PFSK-1 (cell line): ENCODE data around the gene RAB3C.

Experiments used
- FOXP2 ChIP-seq: optimal IDR thresholded peaks from 2 replicates; pipeline ENCODE3; 2011; ENCODE audit warnings: borderline replicate concordance, control low read depth, inconsistent platforms; ENCODE audit not compliant: insufficient read depth; ENCODE audit errors: extremely low read length, extremely low read depth
- POLR2AphosphoS5 ChIP-seq: IDR thresholded peaks from 2 replicates; pipeline ENCODE4 v1.6.1; 2012; ENCODE audit warnings: low read depth, mild to moderate bottlenecking, control low read depth, low read length, moderate library complexity
- SIN3A ChIP-seq: IDR thresholded peaks from 2 replicates; pipeline ENCODE4 v1.6.1; 2012; ENCODE audit warnings: mild to moderate bottlenecking, low read length, moderate library complexity, borderline replicate concordance; ENCODE audit not compliant: insufficient read depth
- TAF1 ChIP-seq: IDR thresholded peaks from 2 replicates; pipeline ENCODE4 v1.6.1; 2012; ENCODE audit warnings: low read length, control low read depth, borderline replicate concordance; ENCODE audit not compliant: insufficient read depth
- TF ChIP-seq, protein P1 (sequence below), 2 experiments: IDR thresholded peaks; 2 replicates each; pipeline versions ENCODE4 v1.6.1 to v1.8.0; 2011 to 2012; ENCODE audit warnings: low read depth in 2 of 2, low read length in 2 of 2, control low read depth in 1 of 2, inconsistent platforms in 1 of 2, mild to moderate bottlenecking in 1 of 2, moderate library complexity in 1 of 2; ENCODE audit not compliant: insufficient read depth in 1 of 2

Gene RAB3C

DNA sequence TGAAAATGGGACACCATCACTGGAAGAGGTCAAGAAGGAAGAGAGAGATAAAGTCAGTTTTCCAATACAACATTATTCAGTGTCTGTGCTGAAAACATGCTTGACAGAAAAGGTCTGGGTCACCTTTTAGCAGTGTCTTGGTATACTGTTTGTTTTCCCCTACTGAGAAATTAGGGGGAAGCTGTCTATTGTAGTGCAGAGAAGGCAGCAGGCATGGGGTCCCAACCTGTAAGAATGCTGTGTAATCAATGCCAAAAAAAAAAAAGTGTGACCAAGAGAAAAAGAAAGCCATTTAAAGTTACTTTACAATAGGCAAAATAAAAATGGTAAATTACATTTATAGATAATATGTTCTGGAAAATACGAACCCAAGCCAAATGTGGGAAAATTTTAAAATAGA, 139.3 kb downstream of the RAB3C start:
- no peak for TF ChIP-seq POLR2AphosphoS5
- TF ChIP-seq TAF1, result no peak
- TF ChIP-seq, protein P1, sequence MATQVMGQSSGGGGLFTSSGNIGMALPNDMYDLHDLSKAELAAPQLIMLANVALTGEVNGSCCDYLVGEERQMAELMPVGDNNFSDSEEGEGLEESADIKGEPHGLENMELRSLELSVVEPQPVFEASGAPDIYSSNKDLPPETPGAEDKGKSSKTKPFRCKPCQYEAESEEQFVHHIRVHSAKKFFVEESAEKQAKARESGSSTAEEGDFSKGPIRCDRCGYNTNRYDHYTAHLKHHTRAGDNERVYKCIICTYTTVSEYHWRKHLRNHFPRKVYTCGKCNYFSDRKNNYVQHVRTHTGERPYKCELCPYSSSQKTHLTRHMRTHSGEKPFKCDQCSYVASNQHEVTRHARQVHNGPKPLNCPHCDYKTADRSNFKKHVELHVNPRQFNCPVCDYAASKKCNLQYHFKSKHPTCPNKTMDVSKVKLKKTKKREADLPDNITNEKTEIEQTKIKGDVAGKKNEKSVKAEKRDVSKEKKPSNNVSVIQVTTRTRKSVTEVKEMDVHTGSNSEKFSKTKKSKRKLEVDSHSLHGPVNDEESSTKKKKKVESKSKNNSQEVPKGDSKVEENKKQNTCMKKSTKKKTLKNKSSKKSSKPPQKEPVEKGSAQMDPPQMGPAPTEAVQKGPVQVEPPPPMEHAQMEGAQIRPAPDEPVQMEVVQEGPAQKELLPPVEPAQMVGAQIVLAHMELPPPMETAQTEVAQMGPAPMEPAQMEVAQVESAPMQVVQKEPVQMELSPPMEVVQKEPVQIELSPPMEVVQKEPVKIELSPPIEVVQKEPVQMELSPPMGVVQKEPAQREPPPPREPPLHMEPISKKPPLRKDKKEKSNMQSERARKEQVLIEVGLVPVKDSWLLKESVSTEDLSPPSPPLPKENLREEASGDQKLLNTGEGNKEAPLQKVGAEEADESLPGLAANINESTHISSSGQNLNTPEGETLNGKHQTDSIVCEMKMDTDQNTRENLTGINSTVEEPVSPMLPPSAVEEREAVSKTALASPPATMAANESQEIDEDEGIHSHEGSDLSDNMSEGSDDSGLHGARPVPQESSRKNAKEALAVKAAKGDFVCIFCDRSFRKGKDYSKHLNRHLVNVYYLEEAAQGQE (IDR thresholded peaks at IDR 0.05; ENCODE audit: insufficient read depth in 1 of 2, low read depth in 2 of 2, low read length in 2 of 2), result no peak
- TF ChIP-seq FOXP2, result no peak
- TF ChIP-seq SIN3A, result no peak

DNA sequence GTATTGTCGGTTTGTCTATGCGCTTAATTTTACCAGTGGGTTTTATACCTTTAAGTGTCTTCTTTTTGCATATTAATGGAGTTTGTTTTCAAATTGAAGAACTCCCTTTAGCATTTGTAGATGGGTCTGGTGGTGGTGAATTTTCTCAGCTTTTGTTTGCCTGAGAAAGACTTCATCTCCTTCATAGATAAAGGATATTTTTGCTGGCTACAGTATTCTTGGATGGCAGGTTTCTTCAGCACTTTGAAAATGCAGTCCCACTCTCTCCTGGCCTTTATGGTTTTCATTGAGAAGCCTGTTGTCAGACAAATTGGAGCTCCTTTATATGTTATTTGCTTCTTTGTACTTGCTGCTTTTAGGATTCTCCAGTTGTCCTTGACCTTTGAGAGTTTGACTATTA, 142.1 kb downstream of the RAB3C start:
- TF ChIP-seq SIN3A (no peak), POLR2AphosphoS5 (no peak), TAF1 (no peak), FOXP2 (no peak)
- TF ChIP-seq, protein P1 (IDR thresholded peaks at IDR 0.05; ENCODE audit: insufficient read depth in 1 of 2, low read depth in 2 of 2, low read length in 2 of 2), result no peak

DNA sequence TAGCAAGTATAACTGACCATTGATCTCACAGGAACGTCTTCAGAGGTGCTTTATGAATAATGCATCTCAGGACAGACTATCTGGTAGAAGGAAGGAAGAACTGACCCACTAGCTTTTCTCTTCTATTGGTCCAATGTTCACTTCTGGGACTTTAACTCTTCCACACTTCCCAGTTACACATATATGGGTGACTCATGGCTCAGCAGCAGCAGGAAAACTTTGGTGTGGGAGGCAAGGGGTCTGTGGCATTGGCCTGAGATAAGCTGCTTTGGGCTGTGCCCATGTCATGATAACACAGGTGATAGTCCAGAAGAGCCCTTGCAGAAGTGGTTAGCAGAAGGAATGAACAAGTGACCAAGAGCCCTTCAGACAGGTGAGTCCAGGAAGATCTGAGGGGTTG, 148.8 kb downstream of the RAB3C start:
- TF ChIP-seq SIN3A, result no peak
- TF ChIP-seq POLR2AphosphoS5, result no peak
- TF ChIP-seq, protein P1 (IDR thresholded peaks at IDR 0.05; ENCODE audit: insufficient read depth in 1 of 2, low read depth in 2 of 2, low read length in 2 of 2), result no peak
- TF ChIP-seq TAF1, result no peak
- no peak for TF ChIP-seq FOXP2

DNA sequence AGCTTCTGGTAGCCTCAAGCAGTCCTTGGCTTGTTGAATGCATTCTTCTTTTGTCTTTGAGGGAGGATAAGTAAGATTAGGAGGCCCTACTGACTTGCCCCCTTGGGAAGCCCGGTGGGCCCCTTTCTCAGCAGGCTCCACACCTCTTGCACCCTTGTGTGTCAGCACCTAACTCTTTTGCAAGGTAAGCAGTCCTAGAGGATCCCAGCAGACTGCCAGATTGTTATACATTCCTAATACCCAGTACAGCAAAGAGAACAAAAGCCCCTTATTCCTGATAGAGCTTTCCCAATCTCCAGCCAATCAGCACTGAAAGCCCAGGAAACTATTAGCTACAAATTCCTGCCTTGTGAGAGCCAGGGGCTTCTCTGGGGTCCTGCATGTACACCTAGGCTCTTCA, 152.8 kb downstream of the RAB3C start:
- TF ChIP-seq, protein P1 (IDR thresholded peaks at IDR 0.05; ENCODE audit: insufficient read depth in 1 of 2, low read depth in 2 of 2, low read length in 2 of 2), result no peak
- TF ChIP-seq POLR2AphosphoS5, result no peak
- no peak for TF ChIP-seq SIN3A
- no peak for TF ChIP-seq FOXP2
- no peak for TF ChIP-seq TAF1

DNA sequence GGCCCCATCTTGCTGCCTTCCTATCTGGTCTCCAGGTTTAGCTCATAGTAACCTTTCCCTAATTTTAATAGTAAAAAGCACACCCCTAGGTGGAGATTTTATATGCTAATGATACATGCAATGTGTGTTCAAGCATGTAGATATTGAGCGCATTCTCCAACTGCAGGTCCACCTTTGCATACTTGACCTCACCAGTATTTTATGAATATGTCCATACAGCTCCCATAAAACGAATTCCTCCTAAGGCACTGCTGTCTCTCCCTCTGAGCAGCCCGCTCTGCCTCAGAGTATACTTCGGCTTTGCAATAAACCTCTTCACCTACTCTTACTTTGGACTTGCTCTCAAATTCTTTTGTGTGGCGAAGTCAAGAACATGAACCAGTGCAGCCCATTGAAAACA, 153.3 kb downstream of the RAB3C start:
- TF ChIP-seq, protein P1 (IDR thresholded peaks at IDR 0.05; ENCODE audit: insufficient read depth in 1 of 2, low read depth in 2 of 2, low read length in 2 of 2), result no peak
- TF ChIP-seq SIN3A (no peak), TAF1 (no peak), POLR2AphosphoS5 (no peak), FOXP2 (no peak)
